HFF-Myc (cell line): Measurements from ENCODE around the gene MAN1C1.

Experiments used
- DNase-seq: peaks from one replicate; pipeline ENCODE4 v3.0.0-alpha.2; 2011; ENCODE audit warnings: low read depth; ENCODE audit errors: extremely low read depth
- H3K4me3 ChIP-seq: replicated peaks from 2 replicates; pipeline ENCODE4 v1.5.1; 2011; ENCODE audit warnings: low read depth, mild to moderate bottlenecking, control low read depth, low read length
- TF ChIP-seq, protein P1 (sequence below): IDR thresholded peaks from 2 replicates; pipeline ENCODE4 v1.5.1; 2012; ENCODE audit warnings: mild to moderate bottlenecking, low read depth, low read length, control low read depth; ENCODE audit errors: missing control alignments

MAN1C1 gene

GRCh38 chr1:25674807-25675084 is 58.2 kb downstream of the MAN1C1 start:
- no peak overlapping the region for H3K4me3 ChIP-seq
- TF ChIP-seq, protein P1, sequence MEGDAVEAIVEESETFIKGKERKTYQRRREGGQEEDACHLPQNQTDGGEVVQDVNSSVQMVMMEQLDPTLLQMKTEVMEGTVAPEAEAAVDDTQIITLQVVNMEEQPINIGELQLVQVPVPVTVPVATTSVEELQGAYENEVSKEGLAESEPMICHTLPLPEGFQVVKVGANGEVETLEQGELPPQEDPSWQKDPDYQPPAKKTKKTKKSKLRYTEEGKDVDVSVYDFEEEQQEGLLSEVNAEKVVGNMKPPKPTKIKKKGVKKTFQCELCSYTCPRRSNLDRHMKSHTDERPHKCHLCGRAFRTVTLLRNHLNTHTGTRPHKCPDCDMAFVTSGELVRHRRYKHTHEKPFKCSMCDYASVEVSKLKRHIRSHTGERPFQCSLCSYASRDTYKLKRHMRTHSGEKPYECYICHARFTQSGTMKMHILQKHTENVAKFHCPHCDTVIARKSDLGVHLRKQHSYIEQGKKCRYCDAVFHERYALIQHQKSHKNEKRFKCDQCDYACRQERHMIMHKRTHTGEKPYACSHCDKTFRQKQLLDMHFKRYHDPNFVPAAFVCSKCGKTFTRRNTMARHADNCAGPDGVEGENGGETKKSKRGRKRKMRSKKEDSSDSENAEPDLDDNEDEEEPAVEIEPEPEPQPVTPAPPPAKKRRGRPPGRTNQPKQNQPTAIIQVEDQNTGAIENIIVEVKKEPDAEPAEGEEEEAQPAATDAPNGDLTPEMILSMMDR: no peak
- no peak for DNase-seq

- TF ChIP-seq, protein P1: no peak
- DNase-seq: no peak
Measured at GRCh38 chr1:25675729-25676476, 59.3 kb downstream of the MAN1C1 start.

DNA sequence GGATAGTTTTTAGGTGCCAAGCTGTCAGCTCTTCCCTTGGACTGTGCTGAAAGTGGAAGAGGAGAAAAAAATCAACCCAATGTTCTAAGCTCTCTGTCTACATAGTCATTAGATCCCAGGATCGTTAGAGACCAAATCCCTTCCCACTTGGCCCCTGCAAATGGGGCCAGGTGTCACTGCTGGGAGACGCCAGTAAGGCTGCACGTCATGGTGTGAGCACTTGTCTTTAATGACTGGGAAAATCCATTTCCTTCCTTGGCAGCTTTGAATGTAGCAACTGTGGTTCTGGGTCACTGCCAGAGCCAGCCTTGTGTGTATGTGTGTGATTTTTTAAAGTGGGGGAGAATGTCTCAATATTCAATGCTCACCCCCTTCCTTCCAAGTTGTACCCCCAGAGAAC is 59.9 kb downstream of the MAN1C1 start:
- DNase-seq: no peak
- no peak overlapping the region for H3K4me3 ChIP-seq

More at GRCh38 chr1:25675729-25676476, 59.3 kb downstream of the MAN1C1 start:
- no peak overlapping the region for H3K4me3 ChIP-seq

DNA sequence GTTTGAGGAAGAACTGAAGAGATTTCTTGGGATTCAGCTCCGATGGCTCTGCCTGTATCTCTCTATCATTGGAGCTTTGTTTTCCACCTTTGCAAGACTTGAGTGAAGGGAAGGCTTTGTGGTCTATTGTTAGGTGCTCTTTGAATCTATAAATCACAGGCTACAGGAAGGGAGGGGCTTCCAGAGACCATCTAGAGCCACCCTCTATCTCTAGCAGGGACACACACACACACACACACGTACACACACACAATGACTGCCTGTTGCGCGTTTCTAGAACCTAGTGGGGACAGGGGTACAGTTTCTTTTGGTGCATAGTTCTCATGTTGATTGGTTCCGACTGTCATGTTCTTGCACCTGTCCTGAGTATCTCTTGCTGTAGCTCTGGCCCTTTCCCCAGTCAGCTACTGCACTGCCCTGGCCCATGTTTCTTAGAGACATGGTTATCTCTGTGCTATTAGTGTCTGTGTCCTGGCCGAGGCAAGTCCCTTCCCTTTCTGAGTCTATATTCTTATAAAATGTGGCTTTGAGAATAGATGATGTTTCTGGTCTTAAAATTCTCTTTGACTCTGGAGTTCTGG is 60.7 kb downstream of the MAN1C1 start:
- H3K4me3 ChIP-seq: no peak overlapping the region
- no peak for DNase-seq
- TF ChIP-seq, protein P1: no peak

More for the DNA sequence above, 59.9 kb downstream of the MAN1C1 start:
- TF ChIP-seq, protein P1: no peak

GRCh38 chr1:25679171-25679570 is 62.6 kb downstream of the MAN1C1 start:
- TF ChIP-seq, protein P1: no peak
- no peak for DNase-seq
- no peak overlapping the region for H3K4me3 ChIP-seq

- H3K4me3 ChIP-seq: no peak overlapping the region
- TF ChIP-seq, protein P1: no peak
- DNase-seq: no peak
Measured at GRCh38 chr1:25680701-25681100, 64.1 kb downstream of the MAN1C1 start.
